GM21447 (cell line): ENCODE data around the gene USP17L21.
"Not testable (repeated sequence)": the region's sequence is repeated elsewhere in the genome, so short reads cannot be mapped to it uniquely, and the experiment has no call there.

Experiments used
- ATAC-seq: cut with Tn5 transposase; IDR thresholded peaks from one replicate; pipeline ENCODE4 v1.9.1; 2021; ENCODE audit not compliant: unreplicated experiment

Gene USP17L21

GRCh38 chr4:9262572-9262971 lies at the start of gene USP17L21:
Gene USP17L21 (plus strand): TSS chr4:9262872. CDS start chr4:9262872, 0 bp downstream.
- not testable (repeated sequence) for ATAC-seq

DNA sequence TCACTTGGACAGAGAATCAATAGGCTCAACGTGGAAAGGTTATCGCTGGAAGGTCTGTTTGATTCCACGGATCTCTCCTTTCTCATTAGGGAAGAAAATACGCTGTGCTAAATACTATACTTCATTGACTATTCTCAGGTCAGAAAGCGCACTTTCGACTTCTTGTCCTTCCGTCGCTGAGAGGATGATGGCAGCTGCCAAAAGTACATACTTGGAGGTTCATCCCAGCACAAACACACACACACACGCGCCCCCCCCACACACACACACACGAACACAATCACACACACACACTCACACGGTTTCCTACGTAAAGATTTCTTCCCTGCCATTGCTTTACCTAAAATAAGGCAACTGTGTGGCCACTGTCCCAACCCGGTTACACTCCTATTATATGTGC lies 48.0 kb upstream of the USP17L21 start:
- ATAC-seq, result not testable (repeated sequence)

GRCh38 chr4:9215105-9215504 lies 47.6 kb upstream of the USP17L21 start, which contains the start of gene USP17L11:
Gene USP17L11 (plus strand): TSS chr4:9215405. CDS start chr4:9215405, 0 bp downstream.
- ATAC-seq, result not testable (repeated sequence)

DNA sequence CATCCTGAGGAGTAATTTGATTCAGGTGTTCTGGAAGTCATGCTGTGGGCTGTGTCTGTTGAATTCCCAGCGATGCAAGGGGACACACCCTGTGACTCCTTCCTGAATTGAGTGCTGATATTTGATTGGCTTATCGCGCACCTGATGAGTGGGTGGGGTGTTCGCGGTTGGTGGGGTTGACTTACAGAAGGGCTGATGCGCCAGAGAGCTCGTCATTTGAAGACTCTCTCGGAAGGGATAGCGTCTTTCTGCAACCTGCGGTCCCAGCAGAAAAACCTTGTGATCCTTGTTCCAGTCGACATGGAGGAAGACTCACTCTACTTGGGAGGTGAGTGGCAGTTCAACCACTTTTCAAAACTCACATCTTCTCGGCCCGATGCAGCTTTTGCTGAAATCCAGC lies 42.8 kb upstream of the USP17L21 start, which contains the start of gene USP17L12:
Gene USP17L12, plus strand, starts transcription at position 301 of the 400 bp plus-strand sequence. Its CDS starts 0 bp downstream, at position 301.
- not testable (repeated sequence) for ATAC-seq

DNA sequence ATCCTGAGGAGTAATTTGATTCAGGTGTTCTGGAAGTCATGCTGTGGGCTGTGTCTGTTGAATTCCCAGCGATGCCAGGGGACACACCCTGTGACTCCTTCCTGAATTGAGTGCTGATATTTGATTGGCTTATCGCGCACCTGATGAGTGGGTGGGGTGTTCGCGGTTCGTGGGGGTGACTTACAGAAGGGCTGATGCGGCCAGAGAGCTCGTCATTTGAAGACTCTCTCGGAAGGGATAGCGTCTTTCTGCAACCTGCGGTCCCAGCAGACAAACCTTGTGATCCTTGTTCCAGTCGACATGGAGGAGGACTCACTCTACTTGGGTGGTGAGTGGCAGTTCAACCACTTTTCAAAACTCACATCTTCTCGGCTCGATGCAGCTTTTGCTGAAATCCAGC lies 38.1 kb upstream of the USP17L21 start, which contains the start of gene USP17L13:
Gene USP17L13, plus strand, starts transcription at position 301 of the 400 bp plus-strand sequence. Its CDS starts 0 bp downstream, at position 301.
- not testable (repeated sequence) for ATAC-seq

- not testable (repeated sequence) for ATAC-seq
Measured at GRCh38 chr4:9230249-9230648, 32.4 kb upstream of the USP17L21 start.

- not testable (repeated sequence) for ATAC-seq
Measured at GRCh38 chr4:9234085-9234484, 28.6 kb upstream of the USP17L21 start, which contains the start of gene USP17L15. Gene USP17L15 (plus strand): TSS chr4:9234385. CDS start chr4:9234385, 0 bp downstream.

DNA sequence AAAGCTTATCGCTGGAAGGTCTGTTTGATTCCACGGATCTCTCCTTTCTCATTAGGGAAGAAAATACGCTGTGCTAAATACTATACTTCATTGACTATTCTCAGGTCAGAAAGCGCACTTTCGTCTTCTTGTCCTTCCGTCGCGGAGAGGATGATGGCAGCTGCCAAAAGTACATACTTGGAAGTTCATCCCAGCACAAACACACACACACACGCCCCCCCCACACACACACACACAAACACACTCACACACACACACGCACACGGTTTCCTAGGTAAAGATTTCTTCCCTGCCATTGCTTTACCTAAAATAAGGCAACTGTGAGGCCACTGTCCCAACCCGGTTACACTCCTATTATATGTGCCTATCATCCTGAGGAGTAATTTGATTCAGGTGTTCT lies 24.2 kb upstream of the USP17L21 start:
- ATAC-seq, result not testable (repeated sequence)

GRCh38 chr4:9243579-9243978 lies 19.1 kb upstream of the USP17L21 start, which contains the start of gene USP17L17:
Gene USP17L17 (plus strand): TSS chr4:9243879. CDS start chr4:9243879, 0 bp downstream.
- ATAC-seq, result not testable (repeated sequence)

GRCh38 chr4:9247953-9248680 lies 14.6 kb upstream of the USP17L21 start, which contains the start of gene USP17L18:
Gene USP17L18 (plus strand): TSS chr4:9248630. CDS start chr4:9248630, 0 bp downstream.
- ATAC-seq, result not testable (repeated sequence)

DNA sequence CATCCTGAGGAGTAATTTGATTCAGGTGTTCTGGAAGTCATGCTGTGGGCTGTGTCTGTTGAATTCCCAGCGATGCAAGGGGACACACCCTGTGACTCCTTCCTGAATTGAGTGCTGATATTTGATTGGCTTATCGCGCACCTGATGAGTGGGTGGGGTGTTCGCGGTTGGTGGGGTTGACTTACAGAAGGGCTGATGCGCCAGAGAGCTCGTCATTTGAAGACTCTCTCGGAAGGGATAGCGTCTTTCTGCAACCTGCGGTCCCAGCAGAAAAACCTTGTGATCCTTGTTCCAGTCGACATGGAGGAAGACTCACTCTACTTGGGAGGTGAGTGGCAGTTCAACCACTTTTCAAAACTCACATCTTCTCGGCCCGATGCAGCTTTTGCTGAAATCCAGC lies 9.6 kb upstream of the USP17L21 start, which contains the start of gene USP17L19:
Gene USP17L19, plus strand, starts transcription at position 301 of the 400 bp plus-strand sequence. Its CDS starts 0 bp downstream, at position 301.
- not testable (repeated sequence) for ATAC-seq

DNA sequence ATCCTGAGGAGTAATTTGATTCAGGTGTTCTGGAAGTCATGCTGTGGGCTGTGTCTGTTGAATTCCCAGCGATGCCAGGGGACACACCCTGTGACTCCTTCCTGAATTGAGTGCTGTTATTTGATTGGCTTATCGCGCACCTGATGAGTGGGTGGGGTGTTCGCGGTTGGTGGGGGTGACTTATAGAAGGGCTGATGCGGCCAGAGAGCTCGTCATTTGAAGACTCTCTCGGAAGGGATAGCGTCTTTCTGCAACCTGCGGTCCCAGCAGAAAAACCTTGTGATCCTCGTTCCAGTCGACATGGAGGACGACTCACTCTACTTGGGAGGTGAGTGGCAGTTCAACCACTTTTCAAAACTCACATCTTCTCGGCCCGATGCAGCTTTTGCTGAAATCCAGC lies 4.8 kb upstream of the USP17L21 start, which contains the start of gene USP17L20:
Gene USP17L20, plus strand, starts transcription at position 301 of the 400 bp plus-strand sequence. Its CDS starts 0 bp downstream, at position 301.
- not testable (repeated sequence) for ATAC-seq

GRCh38 chr4:9267319-9267718 lies 4.6 kb downstream of the USP17L21 start, which contains the start of gene USP17L22:
Gene USP17L22 (plus strand): TSS chr4:9267619. CDS start chr4:9267619, 0 bp downstream.
- ATAC-seq, result not testable (repeated sequence)

- ATAC-seq, result not testable (repeated sequence)
Measured at GRCh38 chr4:9271719-9272118, 9.0 kb downstream of the USP17L21 start.
